ENCODE results near the gene VAV2.

GRCh38 chr9:133971121-133971951, 20.8 kb downstream of the VAV2 start:
- TF ChIP-seq CTCF (IDR thresholded peaks at IDR 0.05), result no peak
- TF ChIP-seq POLR2A (IDR thresholded peaks at IDR 0.05), result no peak

Data from uterus (tissue), 2 donors.